ENCODE results near the gene FOXB1. TPM values are rescaled to one million over a fixed set of nuclear protein-coding genes. Genes with fewer than 3 reads are reported as not detected.

Gene FOXB1
- total RNA-seq, 1 experiment from 2014 or later = 0.64 TPM

DNA sequence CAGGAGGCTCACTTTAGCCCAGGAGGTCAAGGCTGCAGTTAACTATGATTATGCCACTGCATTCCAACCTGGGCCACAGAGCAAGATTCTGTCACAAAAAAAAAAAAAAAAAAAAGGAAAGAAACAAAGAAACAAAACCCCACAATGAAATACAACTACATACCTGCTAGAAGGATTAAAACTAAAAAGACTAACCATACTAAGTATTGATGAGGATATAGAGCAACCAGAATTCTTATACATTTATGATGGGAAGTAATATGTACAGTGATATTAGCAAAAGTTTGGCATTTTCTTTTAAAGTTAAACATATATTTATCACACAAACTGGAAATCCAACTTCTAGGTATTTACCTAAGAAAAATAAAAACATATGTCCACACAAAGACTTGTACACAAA, 40.2 kb upstream of the FOXB1 start:
- Histone ChIP-seq H3K9me3 (ENCODE audit: control insufficient read depth, insufficient read depth, low read depth, low read length) (no peaks in the 10 kb centered on the region), H3K27ac (ENCODE audit: low read length) (no peak overlapping the region), H3K4me3 (ENCODE audit: low read depth in 2 of 2, low read length in 2 of 2) (no peak overlapping the region), H3K27me3 (ENCODE audit: control insufficient read depth, insufficient read depth, low read length) (no peaks in the 10 kb centered on the region), H3K36me3 (ENCODE audit: control insufficient read depth, insufficient read depth, low read length) (no peaks in the 10 kb centered on the region), H3K4me1 (ENCODE audit: control insufficient read depth, insufficient read depth, low read length) (no peaks in the 10 kb centered on the region)
- ChIA-PET CTCF (no interaction called here), POLR2A (no interaction called here)
- intact Hi-C loops (cut with micrococcal nuclease; ENCODE audit: unreplicated experiment) (no loop called here), in situ Hi-C loops (cut with HindIII; ENCODE audit: low pct_unique_long_range_greater_than_20kb, low sequenced_read_pairs) (no loop called here)
- ATAC-seq (no peak), DNase-seq (ENCODE audit: low read depth, low spot score) (no peak)
- BruUV-seq (replicated peaks) = no TSS peak
- TF ChIP-seq, protein P1, sequence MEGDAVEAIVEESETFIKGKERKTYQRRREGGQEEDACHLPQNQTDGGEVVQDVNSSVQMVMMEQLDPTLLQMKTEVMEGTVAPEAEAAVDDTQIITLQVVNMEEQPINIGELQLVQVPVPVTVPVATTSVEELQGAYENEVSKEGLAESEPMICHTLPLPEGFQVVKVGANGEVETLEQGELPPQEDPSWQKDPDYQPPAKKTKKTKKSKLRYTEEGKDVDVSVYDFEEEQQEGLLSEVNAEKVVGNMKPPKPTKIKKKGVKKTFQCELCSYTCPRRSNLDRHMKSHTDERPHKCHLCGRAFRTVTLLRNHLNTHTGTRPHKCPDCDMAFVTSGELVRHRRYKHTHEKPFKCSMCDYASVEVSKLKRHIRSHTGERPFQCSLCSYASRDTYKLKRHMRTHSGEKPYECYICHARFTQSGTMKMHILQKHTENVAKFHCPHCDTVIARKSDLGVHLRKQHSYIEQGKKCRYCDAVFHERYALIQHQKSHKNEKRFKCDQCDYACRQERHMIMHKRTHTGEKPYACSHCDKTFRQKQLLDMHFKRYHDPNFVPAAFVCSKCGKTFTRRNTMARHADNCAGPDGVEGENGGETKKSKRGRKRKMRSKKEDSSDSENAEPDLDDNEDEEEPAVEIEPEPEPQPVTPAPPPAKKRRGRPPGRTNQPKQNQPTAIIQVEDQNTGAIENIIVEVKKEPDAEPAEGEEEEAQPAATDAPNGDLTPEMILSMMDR (IDR thresholded peaks at IDR 0.05) = no peak
- TF ChIP-seq SIN3A (IDR thresholded peaks at IDR 0.05; ENCODE audit: borderline replicate concordance, insufficient read depth, low read depth, low read length) = no peak
- TF ChIP-seq POLR2AphosphoS5 (IDR thresholded peaks at IDR 0.05; ENCODE audit: low read depth, low read length) = no peak
- TF ChIP-seq, protein P2, sequence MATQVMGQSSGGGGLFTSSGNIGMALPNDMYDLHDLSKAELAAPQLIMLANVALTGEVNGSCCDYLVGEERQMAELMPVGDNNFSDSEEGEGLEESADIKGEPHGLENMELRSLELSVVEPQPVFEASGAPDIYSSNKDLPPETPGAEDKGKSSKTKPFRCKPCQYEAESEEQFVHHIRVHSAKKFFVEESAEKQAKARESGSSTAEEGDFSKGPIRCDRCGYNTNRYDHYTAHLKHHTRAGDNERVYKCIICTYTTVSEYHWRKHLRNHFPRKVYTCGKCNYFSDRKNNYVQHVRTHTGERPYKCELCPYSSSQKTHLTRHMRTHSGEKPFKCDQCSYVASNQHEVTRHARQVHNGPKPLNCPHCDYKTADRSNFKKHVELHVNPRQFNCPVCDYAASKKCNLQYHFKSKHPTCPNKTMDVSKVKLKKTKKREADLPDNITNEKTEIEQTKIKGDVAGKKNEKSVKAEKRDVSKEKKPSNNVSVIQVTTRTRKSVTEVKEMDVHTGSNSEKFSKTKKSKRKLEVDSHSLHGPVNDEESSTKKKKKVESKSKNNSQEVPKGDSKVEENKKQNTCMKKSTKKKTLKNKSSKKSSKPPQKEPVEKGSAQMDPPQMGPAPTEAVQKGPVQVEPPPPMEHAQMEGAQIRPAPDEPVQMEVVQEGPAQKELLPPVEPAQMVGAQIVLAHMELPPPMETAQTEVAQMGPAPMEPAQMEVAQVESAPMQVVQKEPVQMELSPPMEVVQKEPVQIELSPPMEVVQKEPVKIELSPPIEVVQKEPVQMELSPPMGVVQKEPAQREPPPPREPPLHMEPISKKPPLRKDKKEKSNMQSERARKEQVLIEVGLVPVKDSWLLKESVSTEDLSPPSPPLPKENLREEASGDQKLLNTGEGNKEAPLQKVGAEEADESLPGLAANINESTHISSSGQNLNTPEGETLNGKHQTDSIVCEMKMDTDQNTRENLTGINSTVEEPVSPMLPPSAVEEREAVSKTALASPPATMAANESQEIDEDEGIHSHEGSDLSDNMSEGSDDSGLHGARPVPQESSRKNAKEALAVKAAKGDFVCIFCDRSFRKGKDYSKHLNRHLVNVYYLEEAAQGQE (IDR thresholded peaks at IDR 0.05; ENCODE audit: insufficient read depth in 1 of 2, low read depth in 2 of 2, low read length in 1 of 2) = no peak
- TF ChIP-seq TCF7L2 (IDR thresholded peaks at IDR 0.05; ENCODE audit: low read depth, low read length) = no peak

DNA sequence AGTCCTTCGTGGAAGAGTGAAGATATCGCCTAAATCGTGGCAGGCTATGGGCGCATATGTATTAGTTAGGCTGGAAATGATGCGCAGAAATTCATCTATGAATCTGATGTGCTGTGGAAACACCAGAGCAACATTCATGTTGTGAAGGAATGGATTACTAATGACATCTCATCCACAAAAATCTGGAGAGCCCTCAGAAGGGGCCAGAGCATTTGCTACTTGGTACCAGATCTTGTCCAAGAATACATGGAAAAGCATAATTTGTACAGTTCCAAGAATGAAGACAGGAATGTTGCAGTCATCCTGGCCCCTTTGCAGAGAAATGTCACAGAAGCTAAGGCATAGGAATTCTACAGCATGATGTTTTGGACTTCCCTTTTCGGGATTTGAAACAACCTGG, 38.4 kb upstream of the FOXB1 start:
- no peak for ATAC-seq
- CTCF ChIA-PET = no interaction called here
- BruUV-seq (replicated peaks) = no TSS peak
- Histone ChIP-seq H3K27me3 (ENCODE audit: control insufficient read depth, insufficient read depth, low read length) (no peaks in the 10 kb centered on the region), H3K4me1 (ENCODE audit: control insufficient read depth, insufficient read depth, low read length) (no peaks in the 10 kb centered on the region), H3K36me3 (ENCODE audit: control insufficient read depth, insufficient read depth, low read length) (no peaks in the 10 kb centered on the region), H3K9me3 (ENCODE audit: control insufficient read depth, insufficient read depth, low read depth, low read length) (no peaks in the 10 kb centered on the region), H3K4me3 (ENCODE audit: low read depth in 2 of 2, low read length in 2 of 2) (no peak overlapping the region), H3K27ac (ENCODE audit: low read length) (no peak overlapping the region)
- intact Hi-C loops (cut with micrococcal nuclease; ENCODE audit: unreplicated experiment) (no loop called here), in situ Hi-C loops (cut with HindIII; ENCODE audit: low pct_unique_long_range_greater_than_20kb, low sequenced_read_pairs) (no loop called here)
- no peak for DNase-seq (ENCODE audit: low read depth, low spot score)
- TF ChIP-seq POLR2AphosphoS5 (IDR thresholded peaks at IDR 0.05; ENCODE audit: low read depth, low read length) (no peak), TCF7L2 (IDR thresholded peaks at IDR 0.05; ENCODE audit: low read depth, low read length) (no peak), SIN3A (IDR thresholded peaks at IDR 0.05; ENCODE audit: borderline replicate concordance, insufficient read depth, low read depth, low read length) (no peak)
- TF ChIP-seq, protein P1 (IDR thresholded peaks at IDR 0.05) = no peak
- TF ChIP-seq, protein P2 (IDR thresholded peaks at IDR 0.05; ENCODE audit: insufficient read depth in 1 of 2, low read depth in 2 of 2, low read length in 1 of 2) = no peak
- POLR2A ChIA-PET = no interaction called here

Measured in Panc1 (cell line).